GM10248 (cell line): ENCODE data around the gene PBX2.

ENCODE experiments used
- CTCF ChIA-PET: fragments of 300-600 bp; sonication (Branson Sonifier 250); formaldehyde crosslinking; extraction: SDS; loops from one replicate; lab custom pipeline; 2021; ENCODE audit warnings: antibody characterized with exemption; lab: Yijun Ruan, JAX
- POLR2A ChIA-PET: fragments of 350-650 bp; sonication (Branson Sonifier 250); formaldehyde crosslinking; extraction: SDS; loops from one replicate; lab custom pipeline; 2020; ENCODE audit warnings: antibody characterized with exemption; lab: Yijun Ruan, JAX
- DNase-seq: peaks from one replicate; pipeline ENCODE4 v3.0.0; 2012; ENCODE audit errors: extremely low spot score
- TF ChIP-seq, protein P1 (sequence below): IDR thresholded peaks from 2 replicates; pipeline ENCODE4 v1.5.1; 2012; ENCODE audit warnings: mild to moderate bottlenecking, low read depth; ENCODE audit errors: extremely low read depth, missing control alignments, control extremely low read depth

Gene PBX2

DNA sequence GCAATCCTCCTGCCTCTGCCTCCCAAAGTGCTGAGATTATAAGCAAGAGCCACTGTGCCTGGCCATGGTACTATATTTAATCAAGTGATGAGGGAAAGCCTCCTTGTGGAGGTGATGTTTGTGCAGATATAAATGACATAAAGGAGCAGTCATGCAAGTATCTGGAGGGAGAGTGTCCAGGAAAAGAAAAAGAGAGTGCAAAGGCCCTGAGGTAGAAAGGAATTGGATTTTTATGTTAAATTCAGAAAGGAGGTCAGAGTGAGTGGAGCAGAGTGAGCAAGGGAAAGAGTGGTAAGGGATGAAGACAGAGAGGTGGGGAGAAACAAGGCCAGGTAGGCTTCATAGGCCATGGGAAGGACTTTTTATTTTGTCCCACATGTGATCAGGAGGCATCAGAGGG is 52.5 kb downstream of the PBX2 start:
- ChIA-PET POLR2A (no interaction called here), CTCF (interaction anchor here (1.7 kb wide), 1 partner anchor 17 kb away, joined by 4 read pairs; no protein-coding TSS in a partner anchor)
- DNase-seq = no peak
- TF ChIP-seq, protein P1, sequence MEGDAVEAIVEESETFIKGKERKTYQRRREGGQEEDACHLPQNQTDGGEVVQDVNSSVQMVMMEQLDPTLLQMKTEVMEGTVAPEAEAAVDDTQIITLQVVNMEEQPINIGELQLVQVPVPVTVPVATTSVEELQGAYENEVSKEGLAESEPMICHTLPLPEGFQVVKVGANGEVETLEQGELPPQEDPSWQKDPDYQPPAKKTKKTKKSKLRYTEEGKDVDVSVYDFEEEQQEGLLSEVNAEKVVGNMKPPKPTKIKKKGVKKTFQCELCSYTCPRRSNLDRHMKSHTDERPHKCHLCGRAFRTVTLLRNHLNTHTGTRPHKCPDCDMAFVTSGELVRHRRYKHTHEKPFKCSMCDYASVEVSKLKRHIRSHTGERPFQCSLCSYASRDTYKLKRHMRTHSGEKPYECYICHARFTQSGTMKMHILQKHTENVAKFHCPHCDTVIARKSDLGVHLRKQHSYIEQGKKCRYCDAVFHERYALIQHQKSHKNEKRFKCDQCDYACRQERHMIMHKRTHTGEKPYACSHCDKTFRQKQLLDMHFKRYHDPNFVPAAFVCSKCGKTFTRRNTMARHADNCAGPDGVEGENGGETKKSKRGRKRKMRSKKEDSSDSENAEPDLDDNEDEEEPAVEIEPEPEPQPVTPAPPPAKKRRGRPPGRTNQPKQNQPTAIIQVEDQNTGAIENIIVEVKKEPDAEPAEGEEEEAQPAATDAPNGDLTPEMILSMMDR = no peak
